Heart left ventricle (tissue), 16 donors: Measurements from ENCODE around the gene DNAH17. TPM values are rescaled to one million over a fixed set of nuclear protein-coding genes. Genes with fewer than 3 reads are reported as not detected.

Experiments
- ATAC-seq, 4 donors: fragments of 200-7000 bp; cut with Tn5 transposase; one replicate each; pipeline ENCODE4 v1.9.1; 2020 to 2022; ENCODE audit warnings: moderate library complexity in 4 of 4, mild to moderate bottlenecking in 3 of 4, moderate number of reproducible peaks in 1 of 4
- DNase-seq, 5 donors: peaks; one replicate each; pipeline ENCODE4 v3.0.0-alpha.2; 2020
- H3K27ac ChIP-seq, 12 donors: fragments of 200-600 bp; sonication (generic) in 4 of 12; one replicate each; pipeline versions ENCODE4 v1.5.0 to v1.8.0; 2016 to 2022; ENCODE audit warnings: mild to moderate bottlenecking in 2 of 12
- H3K27me3 ChIP-seq, 9 donors: fragments of 200-600 bp; sonication (generic) in 2 of 9; one replicate each; pipeline versions ENCODE4 v1.5.1 to v1.8.0; 2016 to 2022; ENCODE audit warnings: mild to moderate bottlenecking in 3 of 9
- H3K36me3 ChIP-seq, 9 donors: fragments of 200-600 bp; sonication (generic) in 2 of 9; one replicate each; pipeline versions ENCODE4 v1.5.0 to v1.8.0; 2018 to 2022; ENCODE audit warnings: mild to moderate bottlenecking in 2 of 9
- H3K4me1 ChIP-seq, 12 donors: fragments of 200-600 bp; sonication (generic) in 4 of 12; one replicate each; pipeline versions ENCODE4 v1.5.0 to v1.8.0; 2016 to 2022; ENCODE audit warnings: mild to moderate bottlenecking in 3 of 12
- H3K4me3 ChIP-seq, 12 donors: fragments of 200-600 bp; sonication (generic) in 4 of 12; one replicate each; pipeline versions ENCODE4 v1.5.0 to v1.8.0; 2017 to 2022; ENCODE audit warnings: mild to moderate bottlenecking in 9 of 12, moderate library complexity in 4 of 12
- H3K9me3 ChIP-seq, 12 donors: fragments of 200-600 bp; sonication (generic) in 4 of 12; one replicate each; pipeline versions ENCODE4 v1.5.0 to v1.8.0; 2016 to 2022; ENCODE audit warnings: mild to moderate bottlenecking in 1 of 12
- POLR2A ChIP-seq, 2 donors: fragments of 450-650 bp; IDR thresholded peaks; one replicate each; pipeline ENCODE4 v1.6.1; 2017; ENCODE audit warnings: antibody characterized with exemption in 2 of 2, mild to moderate bottlenecking in 2 of 2, moderate library complexity in 2 of 2
- WGBS, 4 donors: extraction: QIAGEN DNeasy Blood & Tissue Kit in 2 of 4; methylation state at CpG; one replicate each; pipeline versions ENCODE4 v1.1.5 to v1.1.7; 2013 to 2018; 5-methylcytosine and 5-hydroxymethylcytosine counted together
- intact Hi-C, 10 donors: fragments of 100-400 bp; cut with DNase I; formaldehyde crosslinking; loops; one replicate each; pipeline versions ENCODE4 v1.11.1 to v1.14.2; 2022
- polyA plus RNA-seq, 2 donors: library from polyadenylated mRNA; stranded (reverse); fragments of 200-250 nt; gene quantifications; one replicate each; pipeline ENCODE4 v1.2.3, GENCODE V29; 2013
- total RNA-seq, 9 donors: library from RNA; depleted of rRNA in 2 of 9; stranded (reverse); fragments of >200 nt in 2 of 9; fragmentation: NEBNext Ultra II Directional in 3 of 9; extraction: Animal tissue kit (Norgen Biotek cat#: 25700) in 3 of 9; gene quantifications; one replicate each; pipeline versions ENCODE4 v1.1.0 to v1.2.4, GENCODE V29; 2016 to 2023
- TF ChIP-seq, protein P1 (sequence below), 12 donors: fragments of 200-600 bp; sonication (generic) in 4 of 12; IDR thresholded peaks; one replicate each; pipeline versions ENCODE4 v1.5.0 to v1.8.0; 2018 to 2022; ENCODE audit warnings: antibody characterized with exemption in 12 of 12, mild to moderate bottlenecking in 5 of 12
- donor health status: ischemic (EF 13 %, LVEDD 7.1; RV severe dilation, severe dysfunction).
- donor health status: healthy with polysubstance abuse.
- donor health status: DM: no; HTN: yes; CAD: no.
- donor health status: DM: no; HTN: no; CAD: no.
- donor health status: ischemic (EF 25% LVEDD 6.9; RV normal size, moderate dysfunction).
- donor health status: ischemic (EF 25% LVEDD 5.7; RV mildly dilated, moderate dysfunction).
- donor health status: healthy.
- donor health status: DM: yes; HTN: yes; CAD: no.
- donor health status: ischemic (EF 35%, LVEDD 5.7; RV mildly dilated, moderate dysfunction).
- donor health status: nonischemic (EF 11% LVEDD 7.7; RV severe dilation, severe dysfunction).
- donor health status: DM: yes; HTN: yes; CAD: no.
- donor health status: PGD.
- donor health status: ischemic (EF 29% LVEDD 5.4; RV normal size, mild dysfunction).
- donor health status: nonischemic (EF 23%, LVEDD 6.1; RV moderate dilation, normal function).

DNAH17 gene
- total and polyA plus RNA-seq, 11 donors, result 0.02 to 0.63 (median 0.17) TPM; not detected in 4

- DNase-seq (no peak), ATAC-seq (no peak)
- 92 to 96% (median 94%) methylated on average over 7 of the region's 7 CpGs for WGBS, 4 donors
- Histone ChIP-seq H3K4me1 (peaks cover 0 to 15% (median 0%) of the 10 kb centered on the region in 12 donors), H3K27ac (no peak overlapping the region), H3K4me3 (no peak overlapping the region), H3K36me3 (no peaks in the 10 kb centered on the region), H3K27me3 (no peaks in the 10 kb centered on the region), H3K9me3 (no peaks in the 10 kb centered on the region)
- TF ChIP-seq, protein P1, sequence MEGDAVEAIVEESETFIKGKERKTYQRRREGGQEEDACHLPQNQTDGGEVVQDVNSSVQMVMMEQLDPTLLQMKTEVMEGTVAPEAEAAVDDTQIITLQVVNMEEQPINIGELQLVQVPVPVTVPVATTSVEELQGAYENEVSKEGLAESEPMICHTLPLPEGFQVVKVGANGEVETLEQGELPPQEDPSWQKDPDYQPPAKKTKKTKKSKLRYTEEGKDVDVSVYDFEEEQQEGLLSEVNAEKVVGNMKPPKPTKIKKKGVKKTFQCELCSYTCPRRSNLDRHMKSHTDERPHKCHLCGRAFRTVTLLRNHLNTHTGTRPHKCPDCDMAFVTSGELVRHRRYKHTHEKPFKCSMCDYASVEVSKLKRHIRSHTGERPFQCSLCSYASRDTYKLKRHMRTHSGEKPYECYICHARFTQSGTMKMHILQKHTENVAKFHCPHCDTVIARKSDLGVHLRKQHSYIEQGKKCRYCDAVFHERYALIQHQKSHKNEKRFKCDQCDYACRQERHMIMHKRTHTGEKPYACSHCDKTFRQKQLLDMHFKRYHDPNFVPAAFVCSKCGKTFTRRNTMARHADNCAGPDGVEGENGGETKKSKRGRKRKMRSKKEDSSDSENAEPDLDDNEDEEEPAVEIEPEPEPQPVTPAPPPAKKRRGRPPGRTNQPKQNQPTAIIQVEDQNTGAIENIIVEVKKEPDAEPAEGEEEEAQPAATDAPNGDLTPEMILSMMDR (IDR thresholded peaks at IDR 0.05), result no peak
- intact Hi-C loops, result no loop called here
These were observed 130.4 kb downstream of the DNAH17 start for GRCh38 chr17:78446833-78447232.

DNA sequence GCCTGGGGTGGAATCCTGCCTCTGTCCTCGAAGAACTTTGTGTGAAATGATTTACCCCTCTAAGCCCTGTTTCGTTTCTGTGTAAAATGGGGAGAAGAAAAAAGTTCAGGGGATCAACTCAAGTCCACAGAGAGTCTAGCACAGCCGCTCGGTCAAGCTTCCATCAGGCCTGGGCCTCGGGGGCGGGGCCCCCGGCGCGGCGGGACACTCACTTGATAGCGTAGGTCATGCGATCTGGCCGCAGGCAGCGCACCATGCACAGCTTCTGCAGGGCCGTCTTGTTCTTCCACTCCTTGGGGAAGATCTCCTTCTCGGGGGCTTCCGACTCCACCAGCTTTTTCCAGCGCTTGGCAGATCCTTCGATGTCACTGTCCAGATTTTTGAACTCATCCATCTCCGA, 132.8 kb downstream of the DNAH17 start:
- peaks cover 0 to 20% (median 0%) of the 10 kb centered on the region in 12 donors for H3K4me1 ChIP-seq
- 77 to 90% (median 88%) methylated on average over 13 to 20 of the region's 20 CpGs for WGBS, 4 donors
- H3K36me3 ChIP-seq, result no peaks in the 10 kb centered on the region
- no peaks in the 10 kb centered on the region for H3K27me3 ChIP-seq
- no peaks in the 10 kb centered on the region for H3K9me3 ChIP-seq
- intact Hi-C loops, result no loop called here
- H3K27ac ChIP-seq, result no peak overlapping the region
- ATAC-seq, result no peak
- H3K4me3 ChIP-seq, result no peak overlapping the region
- no peak for TF ChIP-seq POLR2A (IDR thresholded peaks at IDR 0.05)
- TF ChIP-seq, protein P1 (IDR thresholded peaks at IDR 0.05), result no peak
- DNase-seq, result peak in 1 of 5 donors; percentile 7

- intact Hi-C loops, result no loop called here
- Histone ChIP-seq H3K27ac (no peak overlapping the region), H3K27me3 (peaks cover 0 to 3% (median 0%) of the 10 kb centered on the region in 9 donors), H3K36me3 (no peaks in the 10 kb centered on the region), H3K4me1 (peaks cover 0 to 20% (median 0%) of the 10 kb centered on the region in 12 donors), H3K4me3 (no peak overlapping the region), H3K9me3 (no peaks in the 10 kb centered on the region)
- 49 to 62% (median 52%) methylated on average over 14 to 19 of the region's 19 CpGs for WGBS, 4 donors
- ATAC-seq (peak; percentile 30 to 90 (median 82)), DNase-seq (peak; percentile 56 to 80 (median 68))
- no peak for TF ChIP-seq POLR2A (IDR thresholded peaks at IDR 0.05)
- TF ChIP-seq, protein P1 (IDR thresholded peaks at IDR 0.05), result no peak
These were observed 134.5 kb downstream of the DNAH17 start for GRCh38 chr17:78442648-78443218.

- no peaks in the 10 kb centered on the region for H3K9me3 ChIP-seq
- TF ChIP-seq, protein P1 (IDR thresholded peaks at IDR 0.05), result no peak
- no peak for TF ChIP-seq POLR2A (IDR thresholded peaks at IDR 0.05)
- H3K27ac ChIP-seq, result no peak overlapping the region
- ATAC-seq (no peak), DNase-seq (peak in 1 of 5 donors; percentile 20)
- H3K4me1 ChIP-seq, result peaks cover 0 to 20% (median 0%) of the 10 kb centered on the region in 12 donors
- 63 to 71% (median 68%) methylated on average over 12 of the region's 12 CpGs for WGBS, 4 donors
- no peak overlapping the region for H3K4me3 ChIP-seq
- H3K36me3 ChIP-seq, result no peaks in the 10 kb centered on the region
- peaks cover 0 to 8% (median 0%) of the 10 kb centered on the region in 9 donors for H3K27me3 ChIP-seq
- intact Hi-C loops, result no loop called here
These were observed 135.8 kb downstream of the DNAH17 start for GRCh38 chr17:78441271-78441971.
